ENCODE results near the gene TPD52L1. TPM values are rescaled to one million over a fixed set of nuclear protein-coding genes. Genes with fewer than 3 reads are reported as not detected.

Gene TPD52L1
- total and polyA plus RNA-seq, 2 experiments from 2014 or later, result 22.8 to 24.0 TPM

- no peak for TF ChIP-seq POLR2AphosphoS5 (IDR thresholded peaks at IDR 0.05; ENCODE audit: low read depth)
- no peak for TF ChIP-seq EZH2phosphoT487 (IDR thresholded peaks at IDR 0.05; ENCODE audit: unreplicated experiment)
- TF ChIP-seq NANOG (IDR thresholded peaks at IDR 0.05; ENCODE audit: borderline replicate concordance), result no peak
- TF ChIP-seq EZH2 (IDR thresholded peaks at IDR 0.05; ENCODE audit: low read depth, unreplicated experiment), result no peak
- no peak for TF ChIP-seq REST (IDR thresholded peaks at IDR 0.05; ENCODE audit: unreplicated experiment)
- no peak for TF ChIP-seq STAT1 (IDR thresholded peaks at IDR 0.05; ENCODE audit: unreplicated experiment)
- no peak for TF ChIP-seq ZNF114 (CRISPR knock-in tag; IDR thresholded peaks at IDR 0.05)
- no peak for TF ChIP-seq JUNB (IDR thresholded peaks at IDR 0.05; ENCODE audit: unreplicated experiment)
- TF ChIP-seq, protein P1, sequence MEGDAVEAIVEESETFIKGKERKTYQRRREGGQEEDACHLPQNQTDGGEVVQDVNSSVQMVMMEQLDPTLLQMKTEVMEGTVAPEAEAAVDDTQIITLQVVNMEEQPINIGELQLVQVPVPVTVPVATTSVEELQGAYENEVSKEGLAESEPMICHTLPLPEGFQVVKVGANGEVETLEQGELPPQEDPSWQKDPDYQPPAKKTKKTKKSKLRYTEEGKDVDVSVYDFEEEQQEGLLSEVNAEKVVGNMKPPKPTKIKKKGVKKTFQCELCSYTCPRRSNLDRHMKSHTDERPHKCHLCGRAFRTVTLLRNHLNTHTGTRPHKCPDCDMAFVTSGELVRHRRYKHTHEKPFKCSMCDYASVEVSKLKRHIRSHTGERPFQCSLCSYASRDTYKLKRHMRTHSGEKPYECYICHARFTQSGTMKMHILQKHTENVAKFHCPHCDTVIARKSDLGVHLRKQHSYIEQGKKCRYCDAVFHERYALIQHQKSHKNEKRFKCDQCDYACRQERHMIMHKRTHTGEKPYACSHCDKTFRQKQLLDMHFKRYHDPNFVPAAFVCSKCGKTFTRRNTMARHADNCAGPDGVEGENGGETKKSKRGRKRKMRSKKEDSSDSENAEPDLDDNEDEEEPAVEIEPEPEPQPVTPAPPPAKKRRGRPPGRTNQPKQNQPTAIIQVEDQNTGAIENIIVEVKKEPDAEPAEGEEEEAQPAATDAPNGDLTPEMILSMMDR (conservative IDR thresholded peaks at IDR 0.05; ENCODE audit: low read depth in 2 of 2), result no peak
- TF ChIP-seq CREB1 (CRISPR knock-in tag; IDR thresholded peaks at IDR 0.05; ENCODE audit: low read depth), result no peak
- TF ChIP-seq ZNF462 (CRISPR knock-in tag; IDR thresholded peaks at IDR 0.05), result no peak
- no peak for TF ChIP-seq ZNF331 (CRISPR knock-in tag; IDR thresholded peaks at IDR 0.05; ENCODE audit: low read depth)
- TF ChIP-seq, protein P2, sequence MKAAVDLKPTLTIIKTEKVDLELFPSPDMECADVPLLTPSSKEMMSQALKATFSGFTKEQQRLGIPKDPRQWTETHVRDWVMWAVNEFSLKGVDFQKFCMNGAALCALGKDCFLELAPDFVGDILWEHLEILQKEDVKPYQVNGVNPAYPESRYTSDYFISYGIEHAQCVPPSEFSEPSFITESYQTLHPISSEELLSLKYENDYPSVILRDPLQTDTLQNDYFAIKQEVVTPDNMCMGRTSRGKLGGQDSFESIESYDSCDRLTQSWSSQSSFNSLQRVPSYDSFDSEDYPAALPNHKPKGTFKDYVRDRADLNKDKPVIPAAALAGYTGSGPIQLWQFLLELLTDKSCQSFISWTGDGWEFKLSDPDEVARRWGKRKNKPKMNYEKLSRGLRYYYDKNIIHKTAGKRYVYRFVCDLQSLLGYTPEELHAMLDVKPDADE (IDR thresholded peaks at IDR 0.05), result no peak
- DNase-seq (ENCODE audit: low spot score) (no peak), ATAC-seq (no peak)
- no peak overlapping the region for H3K4me2 ChIP-seq
- H3K27ac Mint-ChIP-seq, result no peak overlapping the region
- H3K9me2 ChIP-seq (ENCODE audit: insufficient read depth), result no peaks in the 10 kb centered on the region
- 0 out of 2 replicates have a peak, but pooled peaks cover 4% of the 10 kb centered on the region for H3K4me1 ChIP-seq (ENCODE audit: insufficient read depth)
- H3K36me3 ChIP-seq (ENCODE audit: insufficient read depth), result no peaks in the 10 kb centered on the region; the same call in 1 of the 2 replicates
- no peak overlapping the region for H3K4me3 Mint-ChIP-seq
- H3K4me1 Mint-ChIP-seq, result peaks cover 23% of the 10 kb centered on the region; the same call in 2 of the 3 replicates
- H3K4me3 ChIP-seq, result no peak overlapping the region
- peaks cover 29% of the 10 kb centered on the region for H3K9me3 Mint-ChIP-seq
- no peaks in the 10 kb centered on the region for H3K27me3 Mint-ChIP-seq (ENCODE audit: insufficient read depth, low read depth, poor library complexity)
- H3K27ac ChIP-seq (ENCODE audit: low read depth), result no peak overlapping the region
- H2AFZ ChIP-seq, result no peak overlapping the region
- peaks cover 16% of the 10 kb centered on the region; the same call in 2 of the 3 replicates for H3K36me3 Mint-ChIP-seq (ENCODE audit: low read depth)
- H3K79me2 ChIP-seq (replicated peaks; ENCODE audit: insufficient read depth), result no peaks in the 10 kb centered on the region
- H4K20me1 ChIP-seq (replicated peaks; ENCODE audit: insufficient read depth), result no peaks in the 10 kb centered on the region
- no peaks in the 10 kb centered on the region for H3F3A ChIP-seq (replicated peaks; ENCODE audit: low read depth)
- H3K27me3 ChIP-seq (ENCODE audit: insufficient read depth), result no peaks in the 10 kb centered on the region
These were observed 46.5 kb upstream of the TPD52L1 start for GRCh38 chr6:125107048-125107447.

Measured in GM23338 (cell line).